ENCODE data around the gene RPN1. TPM values are rescaled to one million over a fixed set of nuclear protein-coding genes. Genes with fewer than 3 reads are reported as not detected.

The RPN1 gene
- total RNA-seq, 2 donors from 2014 or later = 117 TPM

- H3K27me3 Mint-ChIP-seq = peaks cover 34% of the 10 kb centered on the region
- DNase-seq (no peak), ATAC-seq (no peak)
- peaks cover 2% of the 10 kb centered on the region for H3K36me3 Mint-ChIP-seq (ENCODE audit: low read depth)
- H3K4me3 Mint-ChIP-seq = no peak overlapping the region
- peaks cover 14% of the 10 kb centered on the region for H3K4me1 Mint-ChIP-seq
- no peaks in the 10 kb centered on the region for H3K9me3 ChIP-seq (ENCODE audit: control insufficient read depth, low read length, poor library complexity, severe bottlenecking)
- H3K27ac Mint-ChIP-seq = no peak overlapping the region
Measured at GRCh38 chr3:128576290-128576689, 74.3 kb downstream of the RPN1 start.

GRCh38 chr3:128575777-128576176 lies 74.8 kb downstream of the RPN1 start:
- Mint-ChIP-seq H3K36me3 (ENCODE audit: low read depth) (peaks cover 2% of the 10 kb centered on the region), H3K27ac (no peak overlapping the region), H3K27me3 (peaks cover 33% of the 10 kb centered on the region), H3K4me1 (peaks cover 14% of the 10 kb centered on the region), H3K4me3 (no peak overlapping the region)
- DNase-seq (no peak), ATAC-seq (no peak)
- H3K9me3 ChIP-seq (ENCODE audit: control insufficient read depth, low read length, poor library complexity, severe bottlenecking) = no peaks in the 10 kb centered on the region

DNA sequence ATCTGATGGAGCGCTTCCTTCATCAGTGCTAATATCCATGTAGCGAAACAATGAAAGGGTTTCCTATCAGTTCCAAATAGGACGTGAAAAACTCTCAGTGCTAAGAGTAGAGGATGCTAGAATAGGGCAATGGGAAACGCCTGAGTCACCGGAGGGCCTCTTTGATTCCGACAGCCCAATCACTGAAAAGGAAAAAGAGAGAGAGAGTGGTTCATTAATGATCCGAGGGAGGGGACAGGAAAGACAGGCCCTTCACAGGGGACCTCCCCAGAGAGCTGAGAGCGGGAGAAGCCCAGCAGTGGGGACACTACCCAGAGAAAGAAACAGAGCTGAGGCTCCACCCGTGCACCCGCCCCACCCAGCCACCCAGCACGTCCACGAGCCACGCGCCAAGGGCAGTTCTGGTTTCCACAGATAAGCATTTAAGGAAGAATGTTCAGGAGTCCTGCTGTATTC lies 76.9 kb downstream of the RPN1 start:
- H3K27ac Mint-ChIP-seq = peak overlapping the region; percentile 21
- H3K27me3 Mint-ChIP-seq = peaks cover 34% of the 10 kb centered on the region
- H3K4me3 Mint-ChIP-seq = no peak overlapping the region
- peaks cover 14% of the 10 kb centered on the region for H3K4me1 Mint-ChIP-seq
- H3K36me3 Mint-ChIP-seq (ENCODE audit: low read depth) = peaks cover 2% of the 10 kb centered on the region
- H3K9me3 ChIP-seq (ENCODE audit: control insufficient read depth, low read length, poor library complexity, severe bottlenecking) = no peaks in the 10 kb centered on the region
- DNase-seq (no peak), ATAC-seq (no peak)

DNA sequence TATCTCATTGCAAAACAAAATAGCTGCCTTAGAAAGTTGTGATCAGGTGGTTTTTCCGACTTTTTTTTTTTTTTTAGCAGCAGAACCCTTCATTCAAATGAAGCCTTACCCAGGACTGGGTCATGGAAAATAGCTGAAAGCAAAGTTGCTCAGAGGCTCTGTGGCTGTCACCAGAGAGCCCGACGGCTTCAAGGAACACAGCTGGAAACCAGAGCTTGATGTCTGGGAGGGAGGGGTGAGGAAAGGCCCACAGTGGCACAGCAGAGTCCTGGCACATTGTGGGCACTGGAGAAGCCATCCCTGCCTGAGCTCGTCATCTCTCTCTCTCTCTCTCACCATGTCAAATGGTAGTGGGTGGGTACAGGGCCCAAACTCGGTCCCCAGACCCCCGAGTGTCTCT lies 77.5 kb downstream of the RPN1 start:
- H3K27ac Mint-ChIP-seq = peak overlapping the region; percentile 21

DNA sequence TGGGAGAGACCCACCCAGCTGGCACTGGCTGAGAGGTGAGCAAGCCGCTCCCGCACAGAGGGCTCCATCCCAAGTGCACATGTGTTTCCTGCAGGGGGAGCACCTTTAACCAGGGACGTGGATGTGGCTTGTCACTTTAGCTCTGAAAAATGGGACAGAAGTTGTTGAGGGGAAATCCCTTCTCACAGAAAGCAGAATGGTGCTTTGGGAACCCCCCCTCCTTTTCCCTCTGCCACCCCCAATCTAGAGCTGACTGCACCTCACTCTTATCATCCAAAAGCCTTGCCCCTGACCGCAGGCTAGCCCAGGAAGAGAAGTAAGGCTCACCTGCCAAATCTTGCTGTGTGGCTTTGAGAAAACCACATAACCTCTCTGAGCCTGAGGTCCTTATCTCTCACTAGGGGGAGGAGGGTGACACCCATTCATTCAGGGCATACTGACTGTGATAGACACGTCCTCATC lies 77.9 kb downstream of the RPN1 start:
- H3K27me3 Mint-ChIP-seq = peaks cover 36% of the 10 kb centered on the region
- H3K4me1 Mint-ChIP-seq = peaks cover 14% of the 10 kb centered on the region
- no peak for DNase-seq
- H3K36me3 Mint-ChIP-seq (ENCODE audit: low read depth) = no peaks in the 10 kb centered on the region
- peak overlapping the region; percentile 21 for H3K27ac Mint-ChIP-seq
- no peaks in the 10 kb centered on the region for H3K9me3 ChIP-seq (ENCODE audit: control insufficient read depth, low read length, poor library complexity, severe bottlenecking)
- H3K4me3 Mint-ChIP-seq = no peak overlapping the region
- peak; percentile 82 for ATAC-seq

More for the DNA sequence above, 77.5 kb downstream of the RPN1 start:
- DNase-seq (no peak), ATAC-seq (no peak)
- no peaks in the 10 kb centered on the region for H3K36me3 Mint-ChIP-seq (ENCODE audit: low read depth)
- no peak overlapping the region for H3K4me3 Mint-ChIP-seq
- H3K9me3 ChIP-seq (ENCODE audit: control insufficient read depth, low read length, poor library complexity, severe bottlenecking) = no peaks in the 10 kb centered on the region
- H3K4me1 Mint-ChIP-seq = peaks cover 14% of the 10 kb centered on the region
- peaks cover 36% of the 10 kb centered on the region for H3K27me3 Mint-ChIP-seq

DNA sequence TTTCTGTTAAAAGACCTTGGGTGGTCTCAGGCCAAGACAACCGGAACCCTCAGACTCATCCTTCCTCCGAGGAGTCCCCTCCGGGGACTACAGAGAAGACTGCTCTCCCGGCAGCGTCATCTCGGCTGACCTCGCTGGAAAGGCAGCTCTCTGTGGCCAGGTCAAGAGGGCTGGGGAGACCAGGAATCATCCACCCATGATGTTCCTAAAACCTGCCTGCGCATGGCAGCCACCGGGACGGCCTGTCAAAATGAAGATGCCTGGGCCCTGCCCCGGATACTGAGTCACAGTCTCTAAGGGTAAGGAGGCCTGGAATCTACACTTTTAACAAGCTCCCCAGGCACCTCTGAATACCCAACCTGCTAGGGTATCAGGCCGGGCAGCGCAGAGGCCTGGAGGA lies 78.6 kb downstream of the RPN1 start:
- no peak overlapping the region for H3K4me3 Mint-ChIP-seq
- no peak overlapping the region for H3K27ac Mint-ChIP-seq

More for the DNA sequence above, 78.6 kb downstream of the RPN1 start:
- Mint-ChIP-seq H3K4me1 (peaks cover 14% of the 10 kb centered on the region), H3K27me3 (peaks cover 36% of the 10 kb centered on the region), H3K36me3 (ENCODE audit: low read depth) (no peaks in the 10 kb centered on the region)
- DNase-seq = no peak
- no peaks in the 10 kb centered on the region for H3K9me3 ChIP-seq (ENCODE audit: control insufficient read depth, low read length, poor library complexity, severe bottlenecking)
- ATAC-seq = no peak

Other genes starting within 250 kb of the RPN1 start
- gene DNAJB8, start 183.9 kb downstream of the RPN1 start, total RNA-seq = not detected
- 1 to 10 TPM; 4.0 to 9.7 TPM for gene GATA2, start 157.6 kb downstream of the RPN1 start, total RNA-seq
- 100 to 1,000 TPM; 145 to 166 TPM for gene RAB7A, start 75.4 kb upstream of the RPN1 start, total RNA-seq
- 10 to 100 TPM; 37.0 to 62.4 TPM for gene ACAD9, start 228.8 kb upstream of the RPN1 start, total RNA-seq